ENCODE data around the gene TMF1. TPM values are rescaled to one million over a fixed set of nuclear protein-coding genes. Genes with fewer than 3 reads are reported as not detected.

Gene TMF1
- total RNA-seq, 4 donors from 2014 or later = 36.8 to 49.5 (median 47.1) TPM

DNA sequence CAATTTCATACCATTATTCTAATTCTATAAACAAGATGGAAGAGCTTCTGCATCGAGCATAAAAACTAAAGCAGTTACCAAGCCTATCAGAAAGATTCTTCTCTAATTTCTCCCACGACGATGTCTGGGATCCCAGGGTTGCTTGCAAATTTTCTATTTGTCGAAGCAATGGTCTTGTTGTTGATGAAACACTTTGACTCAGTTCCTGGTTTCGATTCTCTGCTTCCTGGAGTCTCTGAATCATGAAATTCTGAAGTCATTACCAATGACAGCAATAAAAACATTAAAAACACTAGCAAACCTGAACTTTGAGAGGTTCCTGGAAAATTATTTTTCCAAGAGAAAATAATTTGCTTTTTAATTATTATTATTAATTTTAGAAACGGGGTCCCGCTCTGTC, 18.7 kb downstream of the TMF1 start:
- DNase-seq = no peak
- no peak overlapping the region for H3K4me3 ChIP-seq
- no peaks in the 10 kb centered on the region for H3K9me3 ChIP-seq
- no peak overlapping the region for H3K27ac ChIP-seq
- no peaks in the 10 kb centered on the region for H3K4me1 ChIP-seq
- H3K27me3 ChIP-seq = no peaks in the 10 kb centered on the region
- TF ChIP-seq POLR2A (IDR thresholded peaks at IDR 0.05) = no peak
- TF ChIP-seq, protein P1, sequence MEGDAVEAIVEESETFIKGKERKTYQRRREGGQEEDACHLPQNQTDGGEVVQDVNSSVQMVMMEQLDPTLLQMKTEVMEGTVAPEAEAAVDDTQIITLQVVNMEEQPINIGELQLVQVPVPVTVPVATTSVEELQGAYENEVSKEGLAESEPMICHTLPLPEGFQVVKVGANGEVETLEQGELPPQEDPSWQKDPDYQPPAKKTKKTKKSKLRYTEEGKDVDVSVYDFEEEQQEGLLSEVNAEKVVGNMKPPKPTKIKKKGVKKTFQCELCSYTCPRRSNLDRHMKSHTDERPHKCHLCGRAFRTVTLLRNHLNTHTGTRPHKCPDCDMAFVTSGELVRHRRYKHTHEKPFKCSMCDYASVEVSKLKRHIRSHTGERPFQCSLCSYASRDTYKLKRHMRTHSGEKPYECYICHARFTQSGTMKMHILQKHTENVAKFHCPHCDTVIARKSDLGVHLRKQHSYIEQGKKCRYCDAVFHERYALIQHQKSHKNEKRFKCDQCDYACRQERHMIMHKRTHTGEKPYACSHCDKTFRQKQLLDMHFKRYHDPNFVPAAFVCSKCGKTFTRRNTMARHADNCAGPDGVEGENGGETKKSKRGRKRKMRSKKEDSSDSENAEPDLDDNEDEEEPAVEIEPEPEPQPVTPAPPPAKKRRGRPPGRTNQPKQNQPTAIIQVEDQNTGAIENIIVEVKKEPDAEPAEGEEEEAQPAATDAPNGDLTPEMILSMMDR (IDR thresholded peaks at IDR 0.05) = no peak
- H3K36me3 ChIP-seq = peaks cover 0 to 84% (median 0%) of the 10 kb centered on the region in 3 donors

DNA sequence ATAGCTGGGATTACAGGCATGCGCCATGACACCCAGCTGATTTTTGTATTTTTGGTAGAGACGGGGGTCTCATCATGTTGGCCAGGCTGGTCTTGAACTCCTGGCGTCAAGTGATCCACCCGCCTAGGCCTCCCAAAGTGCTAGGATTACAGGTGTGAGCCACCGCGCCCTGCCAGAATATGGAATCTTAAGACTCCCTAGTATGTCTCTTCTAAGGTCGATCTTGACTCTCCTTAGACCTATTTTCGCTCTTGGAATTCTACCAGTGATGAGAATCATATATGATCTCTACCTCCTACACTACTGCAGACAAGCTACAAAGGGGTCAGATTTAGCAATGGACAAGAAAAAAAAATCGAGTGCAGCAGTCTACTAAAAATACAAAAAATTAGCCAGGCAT, 19.4 kb downstream of the TMF1 start:
- H3K4me3 ChIP-seq = no peak overlapping the region
- no peak overlapping the region for H3K27ac ChIP-seq
- H3K4me1 ChIP-seq = no peaks in the 10 kb centered on the region
- no peaks in the 10 kb centered on the region for H3K27me3 ChIP-seq
- DNase-seq = no peak
- H3K9me3 ChIP-seq = no peaks in the 10 kb centered on the region
- no peak for TF ChIP-seq POLR2A (IDR thresholded peaks at IDR 0.05)
- TF ChIP-seq, protein P1 (IDR thresholded peaks at IDR 0.05) = no peak
- peaks cover 0 to 82% (median 0%) of the 10 kb centered on the region in 3 donors for H3K36me3 ChIP-seq

DNA sequence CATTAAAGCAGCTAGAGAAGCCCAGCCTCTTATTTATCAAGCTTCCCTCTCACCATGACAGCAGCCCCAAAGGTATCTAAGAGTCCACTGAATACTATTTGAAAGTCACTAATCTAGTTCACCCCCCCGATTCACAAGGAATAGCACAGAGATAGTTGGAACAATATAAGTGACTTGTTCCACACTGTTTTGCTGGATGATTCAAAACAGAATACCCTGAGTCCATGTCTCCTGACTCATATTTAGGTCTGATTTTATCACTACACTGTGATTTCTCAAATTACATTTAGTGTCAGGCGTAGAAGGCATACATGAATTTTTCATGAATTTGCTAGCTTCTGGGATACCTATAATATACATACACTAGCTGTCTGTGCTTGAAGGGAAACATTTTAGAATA, 20.0 kb downstream of the TMF1 start:
- Histone ChIP-seq H3K27ac (no peak overlapping the region), H3K4me3 (no peak overlapping the region), H3K4me1 (no peaks in the 10 kb centered on the region), H3K9me3 (no peaks in the 10 kb centered on the region), H3K27me3 (no peaks in the 10 kb centered on the region), H3K36me3 (peaks cover 0 to 80% (median 0%) of the 10 kb centered on the region in 3 donors)
- TF ChIP-seq, protein P1 (IDR thresholded peaks at IDR 0.05) = no peak
- no peak for TF ChIP-seq POLR2A (IDR thresholded peaks at IDR 0.05)
- DNase-seq = no peak

DNA sequence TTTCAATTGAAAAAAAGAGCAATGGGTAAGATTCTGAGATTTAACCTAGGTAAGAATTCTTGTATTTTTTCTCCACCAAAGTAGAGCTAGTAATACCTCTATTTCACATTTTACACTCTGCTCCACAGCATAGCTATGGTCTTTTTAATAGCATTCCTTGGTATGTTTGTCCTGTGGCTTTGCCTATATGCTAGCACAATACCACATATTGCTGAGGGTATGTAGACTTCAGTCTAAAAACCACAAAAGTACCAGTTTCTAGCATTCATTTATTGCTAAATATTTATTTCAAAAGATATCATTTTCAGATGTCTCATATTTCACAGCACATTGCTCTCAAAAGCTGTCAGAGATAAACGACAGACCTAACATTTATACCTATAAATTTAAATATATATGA, 20.5 kb downstream of the TMF1 start:
- peaks cover 0 to 82% (median 0%) of the 10 kb centered on the region in 3 donors for H3K36me3 ChIP-seq
- H3K4me3 ChIP-seq = no peak overlapping the region
- no peak for DNase-seq
- no peaks in the 10 kb centered on the region for H3K9me3 ChIP-seq
- no peaks in the 10 kb centered on the region for H3K4me1 ChIP-seq
- TF ChIP-seq, protein P1 (IDR thresholded peaks at IDR 0.05) = no peak
- no peak for TF ChIP-seq POLR2A (IDR thresholded peaks at IDR 0.05)
- no peak overlapping the region for H3K27ac ChIP-seq
- H3K27me3 ChIP-seq = no peaks in the 10 kb centered on the region

DNA sequence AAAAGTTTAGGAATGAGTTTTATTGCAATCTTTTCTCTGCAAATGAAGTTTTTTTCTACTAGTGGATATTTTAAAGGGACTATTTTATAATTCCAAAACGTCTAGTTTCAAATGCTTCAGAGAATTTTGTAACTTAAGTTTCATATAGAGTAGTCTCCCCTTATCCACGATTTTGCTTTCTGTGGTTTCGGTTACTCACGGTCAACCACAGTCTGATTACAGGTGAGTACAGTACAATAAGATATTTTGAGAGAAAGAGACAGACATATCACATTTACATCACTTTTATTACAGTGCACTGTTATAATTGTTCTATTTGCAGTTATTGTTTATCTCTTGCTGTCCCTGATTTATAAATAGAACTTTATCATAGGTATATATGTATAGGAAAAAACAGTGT, 31.3 kb downstream of the TMF1 start:
- Histone ChIP-seq H3K4me3 (no peak overlapping the region), H3K27ac (no peak overlapping the region), H3K27me3 (no peaks in the 10 kb centered on the region), H3K36me3 (peaks cover 0 to 55% (median 0%) of the 10 kb centered on the region in 3 donors), H3K4me1 (no peaks in the 10 kb centered on the region), H3K9me3 (no peaks in the 10 kb centered on the region)
- TF ChIP-seq POLR2A (IDR thresholded peaks at IDR 0.05) = no peak
- TF ChIP-seq, protein P1 (IDR thresholded peaks at IDR 0.05) = no peak
- DNase-seq = no peak

DNA sequence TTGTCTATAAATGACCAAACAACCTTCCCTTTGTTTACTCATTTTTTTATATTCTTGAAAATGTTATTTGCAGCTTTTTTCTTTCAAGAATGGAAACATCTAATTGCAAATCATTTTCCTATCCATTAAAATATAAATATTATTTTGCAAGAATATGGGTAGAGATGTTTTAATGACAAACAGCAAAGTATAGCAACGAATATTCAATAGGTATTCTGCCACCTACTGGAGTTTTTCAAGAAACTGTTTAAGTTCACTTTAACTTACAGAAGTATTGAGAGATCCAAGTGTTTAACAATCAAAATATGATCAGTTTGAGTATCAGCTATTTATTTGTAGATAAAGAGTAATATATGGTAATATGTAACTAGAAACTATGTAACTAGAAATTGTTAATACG, 31.7 kb downstream of the TMF1 start:
- no peak for DNase-seq
- H3K27ac ChIP-seq = no peak overlapping the region
- no peak overlapping the region for H3K4me3 ChIP-seq
- peaks cover 0 to 50% (median 0%) of the 10 kb centered on the region in 3 donors for H3K36me3 ChIP-seq
- H3K9me3 ChIP-seq = no peaks in the 10 kb centered on the region
- H3K4me1 ChIP-seq = no peaks in the 10 kb centered on the region
- H3K27me3 ChIP-seq = no peaks in the 10 kb centered on the region
- no peak for TF ChIP-seq POLR2A (IDR thresholded peaks at IDR 0.05)
- TF ChIP-seq, protein P1 (IDR thresholded peaks at IDR 0.05) = no peak

All from Peyer's patch (tissue), 4 donors.